Hematopoietic multipotent progenitor cell treated with erythropoietin and hydrocortisone succinate and interleukin-3 and kit ligand, for 15 days (in vitro differentiated cells): ENCODE measurements around the gene HDDC2.

Experiments
- DNase-seq: peaks from one replicate; pipeline ENCODE4 v3.0.0-alpha.2; 2015; ENCODE audit warnings: low spot score

Gene HDDC2

DNA sequence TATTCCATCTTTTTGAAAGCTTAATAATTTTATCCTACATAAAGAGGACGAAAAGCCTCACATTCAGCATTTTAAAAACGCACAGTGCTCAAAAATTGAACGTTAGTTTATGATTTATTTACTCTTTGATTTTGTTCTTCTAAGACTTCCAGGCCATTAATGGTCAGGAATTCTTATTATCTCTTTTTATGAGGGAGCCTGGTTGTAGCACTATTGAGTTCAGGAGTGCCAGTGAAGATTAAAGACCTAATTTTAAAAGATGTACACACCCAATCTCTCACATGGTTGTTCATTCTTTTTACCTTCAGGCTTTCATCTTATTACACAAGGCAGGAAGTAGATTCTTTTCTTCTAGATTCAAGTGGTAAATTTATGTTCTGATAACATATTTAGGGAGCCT, 68.6 kb downstream of the HDDC2 start:
- no peak for DNase-seq

DNA sequence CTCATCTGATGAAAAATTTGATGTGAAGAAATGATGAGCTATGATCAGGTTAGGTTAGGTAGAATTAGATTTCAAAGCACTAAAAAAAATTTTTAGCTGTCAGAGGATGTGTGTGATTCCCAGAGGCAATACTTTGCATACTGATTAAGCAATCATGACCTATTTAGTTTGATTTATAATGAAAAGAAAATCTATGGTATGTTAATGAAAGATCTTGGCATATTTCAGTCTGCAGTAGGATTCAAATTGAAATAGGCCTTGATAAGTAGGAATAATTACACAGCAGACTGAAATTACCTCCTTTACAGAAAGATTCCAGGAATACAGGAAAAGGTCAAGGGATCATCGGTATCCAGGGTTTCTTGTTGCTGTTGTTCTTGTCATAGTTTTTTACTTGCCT, 69.3 kb downstream of the HDDC2 start:
- DNase-seq, result no peak

DNA sequence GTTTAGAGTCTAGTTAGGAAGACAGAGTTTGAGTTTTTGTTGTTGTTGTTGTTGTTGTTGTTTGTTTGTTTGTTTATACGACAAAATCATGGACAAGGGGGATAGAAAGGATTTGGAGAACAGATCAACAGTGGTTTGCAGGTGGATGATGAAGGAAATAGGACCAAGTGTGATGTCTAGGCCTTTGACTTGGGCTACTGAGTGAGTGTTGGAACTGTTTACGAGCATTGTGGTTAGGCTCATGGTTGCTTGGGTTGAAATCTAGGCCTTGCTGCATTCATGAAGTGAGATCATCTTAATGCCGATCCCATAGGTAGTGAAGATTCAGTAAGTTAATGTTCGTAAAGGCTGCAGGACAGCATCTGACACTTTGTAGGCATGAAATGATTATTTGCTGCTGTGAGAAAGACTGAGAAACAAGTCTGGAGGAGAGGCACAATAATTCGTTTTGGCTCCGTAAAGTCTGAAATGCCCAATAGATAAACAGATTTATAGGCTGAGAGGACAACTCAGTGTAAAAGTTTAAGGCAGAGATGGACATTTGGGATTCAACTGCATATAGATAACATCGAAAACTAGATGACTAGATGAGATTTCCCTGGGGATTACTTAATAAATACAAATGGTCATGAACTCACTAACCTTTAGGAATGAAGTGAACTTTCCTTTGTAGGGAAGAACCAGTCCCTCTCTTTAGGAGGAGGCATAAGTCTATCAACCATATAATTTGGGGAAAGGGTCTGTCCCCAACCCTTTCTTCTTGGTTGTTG, 70.0 kb downstream of the HDDC2 start:
- no peak for DNase-seq

DNA sequence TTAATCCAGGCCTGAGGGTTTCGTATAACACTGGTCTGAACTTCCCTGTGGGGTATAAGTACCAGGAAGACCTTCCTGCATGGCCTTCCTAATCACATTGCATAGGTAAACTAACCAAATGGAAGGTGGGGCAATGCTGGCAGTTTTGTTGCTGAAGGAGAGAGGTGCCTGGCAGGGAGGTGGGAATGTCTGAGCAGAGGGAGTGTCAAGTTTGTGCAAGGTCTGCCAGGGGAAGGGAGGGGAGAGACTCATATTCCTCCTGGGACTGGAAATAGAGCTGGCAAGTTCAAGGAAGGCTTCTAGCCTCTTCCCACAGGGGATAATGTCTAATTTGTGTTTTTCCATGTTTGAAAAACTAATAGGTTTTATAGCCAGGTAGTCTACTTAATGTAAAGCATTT, 70.6 kb downstream of the HDDC2 start:
- DNase-seq, result no peak

DNA sequence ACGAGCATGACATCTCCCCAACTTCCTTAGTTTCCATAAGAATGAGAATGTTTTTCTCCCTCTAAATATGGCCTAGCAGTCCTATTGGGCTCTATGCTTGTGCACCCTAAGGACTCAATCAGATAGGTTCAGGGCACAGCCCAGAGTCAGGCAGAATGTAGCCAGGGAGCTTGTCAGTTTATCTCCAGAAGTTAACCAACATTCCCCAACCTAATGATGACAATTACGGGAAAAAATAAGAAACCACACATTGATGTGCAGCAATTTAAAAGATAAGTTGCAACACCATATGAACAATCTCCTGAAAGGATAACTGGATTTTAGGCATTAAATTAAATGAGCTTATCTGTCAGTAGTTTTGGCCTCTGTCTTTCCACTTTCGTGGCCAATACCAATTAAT, 71.1 kb downstream of the HDDC2 start:
- DNase-seq, result no peak

GRCh38 chr6:125228981-125229479, 72.7 kb downstream of the HDDC2 start:
- DNase-seq, result no peak

- no peak for DNase-seq
These were observed 74.5 kb downstream of the HDDC2 start for GRCh38 chr6:125227244-125227643.
